ENCODE measurements around the gene NT5C. TPM values are rescaled to one million over a fixed set of nuclear protein-coding genes. Genes with fewer than 3 reads are reported as not detected.
A peak's percentile ranks its signal among the peaks of the same experiment; 100 is the strongest.

NT5C gene
- total RNA-seq, 1 donor from 2014 or later = 40.4 TPM

- peak; percentile 50 for DNase-seq
- TF ChIP-seq CTCF (IDR thresholded peaks at IDR 0.05; ENCODE audit: partially characterized antibody, unreplicated experiment) = no peak
- H3K27me3 Mint-ChIP-seq (ENCODE audit: unreplicated experiment) = peaks cover 25% of the 10 kb centered on the region
- H3K27ac Mint-ChIP-seq (ENCODE audit: unreplicated experiment) = peak overlapping the region; percentile 99
- peaks cover 25% of the 10 kb centered on the region for H3K9me3 Mint-ChIP-seq (ENCODE audit: unreplicated experiment)
- H3K4me3 Mint-ChIP-seq (ENCODE audit: unreplicated experiment) = peak overlapping the region; percentile 99
- peaks cover 10% of the 10 kb centered on the region for H3K36me3 Mint-ChIP-seq (ENCODE audit: unreplicated experiment)
- peaks cover 11% of the 10 kb centered on the region for H3K4me1 Mint-ChIP-seq (ENCODE audit: low read depth, unreplicated experiment)
Observed at GRCh38 chr17:75152922-75153779, 21.6 kb upstream of the NT5C start.

- H3K4me3 Mint-ChIP-seq (ENCODE audit: unreplicated experiment) = peak overlapping the region; percentile 99
- no peak for TF ChIP-seq CTCF (IDR thresholded peaks at IDR 0.05; ENCODE audit: partially characterized antibody, unreplicated experiment)
- peak overlapping the region; percentile 99 for H3K27ac Mint-ChIP-seq (ENCODE audit: unreplicated experiment)
- peaks cover 25% of the 10 kb centered on the region for H3K9me3 Mint-ChIP-seq (ENCODE audit: unreplicated experiment)
- H3K4me1 Mint-ChIP-seq (ENCODE audit: low read depth, unreplicated experiment) = peaks cover 11% of the 10 kb centered on the region
- H3K36me3 Mint-ChIP-seq (ENCODE audit: unreplicated experiment) = peaks cover 10% of the 10 kb centered on the region
- no peak for DNase-seq
- H3K27me3 Mint-ChIP-seq (ENCODE audit: unreplicated experiment) = peaks cover 25% of the 10 kb centered on the region
Observed at GRCh38 chr17:75152523-75152921, 21.0 kb upstream of the NT5C start.

GRCh38 chr17:75151930-75152329 lies 20.4 kb upstream of the NT5C start:
- H3K27me3 Mint-ChIP-seq (ENCODE audit: unreplicated experiment) = peaks cover 25% of the 10 kb centered on the region
- H3K27ac Mint-ChIP-seq (ENCODE audit: unreplicated experiment) = peak overlapping the region; percentile 99
- H3K9me3 Mint-ChIP-seq (ENCODE audit: unreplicated experiment) = peaks cover 25% of the 10 kb centered on the region
- TF ChIP-seq CTCF (IDR thresholded peaks at IDR 0.05; ENCODE audit: partially characterized antibody, unreplicated experiment) = no peak
- peaks cover 10% of the 10 kb centered on the region for H3K36me3 Mint-ChIP-seq (ENCODE audit: unreplicated experiment)
- peak overlapping the region; percentile 99 for H3K4me3 Mint-ChIP-seq (ENCODE audit: unreplicated experiment)
- no peak for DNase-seq
- peaks cover 12% of the 10 kb centered on the region for H3K4me1 Mint-ChIP-seq (ENCODE audit: low read depth, unreplicated experiment)

- Mint-ChIP-seq H3K36me3 (ENCODE audit: unreplicated experiment) (peaks cover 10% of the 10 kb centered on the region), H3K27me3 (ENCODE audit: unreplicated experiment) (peaks cover 8% of the 10 kb centered on the region), H3K4me3 (ENCODE audit: unreplicated experiment) (no peak overlapping the region), H3K27ac (ENCODE audit: unreplicated experiment) (no peak overlapping the region), H3K4me1 (ENCODE audit: low read depth, unreplicated experiment) (peaks cover 10% of the 10 kb centered on the region), H3K9me3 (ENCODE audit: unreplicated experiment) (peaks cover 10% of the 10 kb centered on the region)
- no peak for TF ChIP-seq CTCF (IDR thresholded peaks at IDR 0.05; ENCODE audit: partially characterized antibody, unreplicated experiment)
- DNase-seq = no peak
Observed at GRCh38 chr17:75147878-75148546, 16.5 kb upstream of the NT5C start.

- Mint-ChIP-seq H3K4me1 (ENCODE audit: low read depth, unreplicated experiment) (peaks cover 10% of the 10 kb centered on the region), H3K36me3 (ENCODE audit: unreplicated experiment) (no peaks in the 10 kb centered on the region), H3K4me3 (ENCODE audit: unreplicated experiment) (no peak overlapping the region), H3K9me3 (ENCODE audit: unreplicated experiment) (peaks cover 4% of the 10 kb centered on the region), H3K27me3 (ENCODE audit: unreplicated experiment) (peaks cover 2% of the 10 kb centered on the region), H3K27ac (ENCODE audit: unreplicated experiment) (no peak overlapping the region)
- no peak for TF ChIP-seq CTCF (IDR thresholded peaks at IDR 0.05; ENCODE audit: partially characterized antibody, unreplicated experiment)
- no peak for DNase-seq
Observed at GRCh38 chr17:75146592-75146991, 15.1 kb upstream of the NT5C start.
